Gastroesophageal sphincter (tissue), 3 donors: ENCODE data around the gene CASP5.

Experiments
- POLR2A ChIP-seq, 2 donors: fragments of 450-650 bp; IDR thresholded peaks; one replicate each; pipeline ENCODE4 v1.6.1; 2017; ENCODE audit warnings: antibody characterized with exemption in 2 of 2, mild to moderate bottlenecking in 2 of 2, moderate library complexity in 1 of 2
- TF ChIP-seq, protein P1 (sequence below), 4 experiments: fragments of 200-600 bp in 2 of 4; fragments of 450-650 bp in 2 of 4; sonication (generic) in 1 of 4; IDR thresholded peaks; one replicate each; pipeline ENCODE4 v1.5.1; 2017 to 2019; ENCODE audit warnings: antibody characterized with exemption in 4 of 4, mild to moderate bottlenecking in 2 of 4, moderate library complexity in 2 of 4

DNA sequence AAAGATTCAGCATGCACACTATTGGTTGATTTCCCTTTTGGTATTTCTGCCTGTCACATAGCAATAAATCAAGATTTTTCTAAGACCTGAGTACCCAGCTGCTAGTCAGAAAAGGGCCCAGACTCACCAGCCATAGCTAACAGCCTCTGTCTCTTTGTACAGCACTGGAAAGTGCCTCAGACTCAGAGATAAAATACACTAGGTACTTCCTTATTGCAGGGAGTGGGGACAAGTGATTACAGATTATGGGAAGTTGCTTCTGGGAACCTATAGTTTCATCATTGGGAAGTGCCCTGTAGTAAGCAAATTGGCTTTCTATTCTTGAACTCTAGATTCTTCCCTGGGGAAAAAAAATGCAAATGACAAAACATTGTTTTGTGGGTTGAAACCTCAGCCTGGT lies at the start of gene CASP5:
- no peak for TF ChIP-seq POLR2A (IDR thresholded peaks at IDR 0.05)
- TF ChIP-seq, protein P1, sequence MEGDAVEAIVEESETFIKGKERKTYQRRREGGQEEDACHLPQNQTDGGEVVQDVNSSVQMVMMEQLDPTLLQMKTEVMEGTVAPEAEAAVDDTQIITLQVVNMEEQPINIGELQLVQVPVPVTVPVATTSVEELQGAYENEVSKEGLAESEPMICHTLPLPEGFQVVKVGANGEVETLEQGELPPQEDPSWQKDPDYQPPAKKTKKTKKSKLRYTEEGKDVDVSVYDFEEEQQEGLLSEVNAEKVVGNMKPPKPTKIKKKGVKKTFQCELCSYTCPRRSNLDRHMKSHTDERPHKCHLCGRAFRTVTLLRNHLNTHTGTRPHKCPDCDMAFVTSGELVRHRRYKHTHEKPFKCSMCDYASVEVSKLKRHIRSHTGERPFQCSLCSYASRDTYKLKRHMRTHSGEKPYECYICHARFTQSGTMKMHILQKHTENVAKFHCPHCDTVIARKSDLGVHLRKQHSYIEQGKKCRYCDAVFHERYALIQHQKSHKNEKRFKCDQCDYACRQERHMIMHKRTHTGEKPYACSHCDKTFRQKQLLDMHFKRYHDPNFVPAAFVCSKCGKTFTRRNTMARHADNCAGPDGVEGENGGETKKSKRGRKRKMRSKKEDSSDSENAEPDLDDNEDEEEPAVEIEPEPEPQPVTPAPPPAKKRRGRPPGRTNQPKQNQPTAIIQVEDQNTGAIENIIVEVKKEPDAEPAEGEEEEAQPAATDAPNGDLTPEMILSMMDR (IDR thresholded peaks at IDR 0.05): no peak
